Right atrium auricular region (tissue), 2 donors: ENCODE measurements around the gene TMEM59. TPM values are rescaled to one million over a fixed set of nuclear protein-coding genes. Genes with fewer than 3 reads are reported as not detected.

Source experiments
- DNase-seq: peaks from one replicate; pipeline ENCODE4 v3.0.0-alpha.2; 2019; ENCODE audit warnings: low spot score
- H3K27ac ChIP-seq, 2 donors: fragments of 200-600 bp; sonication (generic); 1 replicate in 1 of 2; 2 replicates in 1 of 2; pipeline ENCODE4 v1.5.1; 2016 to 2019
- H3K27me3 ChIP-seq, 2 donors: fragments of 200-600 bp; sonication (generic); one replicate each; pipeline versions ENCODE4 v1.5.1 to v1.6.0; 2017 to 2019
- H3K36me3 ChIP-seq: fragments of 200-600 bp; sonication (generic); one replicate; pipeline ENCODE4 v1.5.1; 2016
- H3K4me1 ChIP-seq, 2 donors: fragments of 200-600 bp; sonication (generic); one replicate each; pipeline versions ENCODE4 v1.5.1 to v1.6.0; 2017 to 2019
- H3K4me3 ChIP-seq, 2 donors: fragments of 200-600 bp; sonication (generic); 1 replicate in 1 of 2; 2 replicates in 1 of 2; pipeline ENCODE4 v1.5.1; 2017 to 2019; ENCODE audit warnings: mild to moderate bottlenecking in 1 of 2, moderate library complexity in 1 of 2
- H3K9me3 ChIP-seq, 2 donors: fragments of 200-600 bp; sonication (generic); one replicate each; pipeline ENCODE4 v1.5.1; 2019
- CTCF ChIP-seq, 2 donors: fragments of 200-600 bp; sonication (generic); IDR thresholded peaks; one replicate each; pipeline ENCODE4 v1.5.1; 2019; ENCODE audit warnings: antibody characterized with exemption in 2 of 2
- total RNA-seq, 2 donors: library from RNA; depleted of rRNA; stranded (reverse); fragments of >200 nt; gene quantifications; one replicate each; pipeline ENCODE4 v1.1.0, GENCODE V29; 2016

The TMEM59 gene
- total RNA-seq, 2 donors from 2014 or later, result 277 to 390 TPM

- Histone ChIP-seq H3K9me3 (no peaks in the 10 kb centered on the region), H3K27me3 (no peaks in the 10 kb centered on the region), H3K4me3 (no peak overlapping the region), H3K4me1 (no peaks in the 10 kb centered on the region), H3K27ac (no peak overlapping the region), H3K36me3 (no peaks in the 10 kb centered on the region)
- DNase-seq, result peak; percentile 38
- TF ChIP-seq CTCF (IDR thresholded peaks at IDR 0.05), result no peak
These were observed 40.1 kb downstream of the TMEM59 start for GRCh38 chr1:54012863-54013262.

GRCh38 chr1:54012008-54012325 is 41.0 kb downstream of the TMEM59 start:
- H3K27ac ChIP-seq, result no peak overlapping the region
- TF ChIP-seq CTCF (IDR thresholded peaks at IDR 0.05), result no peak
- DNase-seq, result peak; percentile 40
- H3K4me1 ChIP-seq, result no peaks in the 10 kb centered on the region
- no peaks in the 10 kb centered on the region for H3K9me3 ChIP-seq
- H3K36me3 ChIP-seq, result no peaks in the 10 kb centered on the region
- H3K27me3 ChIP-seq, result no peaks in the 10 kb centered on the region
- H3K4me3 ChIP-seq, result no peak overlapping the region

DNA sequence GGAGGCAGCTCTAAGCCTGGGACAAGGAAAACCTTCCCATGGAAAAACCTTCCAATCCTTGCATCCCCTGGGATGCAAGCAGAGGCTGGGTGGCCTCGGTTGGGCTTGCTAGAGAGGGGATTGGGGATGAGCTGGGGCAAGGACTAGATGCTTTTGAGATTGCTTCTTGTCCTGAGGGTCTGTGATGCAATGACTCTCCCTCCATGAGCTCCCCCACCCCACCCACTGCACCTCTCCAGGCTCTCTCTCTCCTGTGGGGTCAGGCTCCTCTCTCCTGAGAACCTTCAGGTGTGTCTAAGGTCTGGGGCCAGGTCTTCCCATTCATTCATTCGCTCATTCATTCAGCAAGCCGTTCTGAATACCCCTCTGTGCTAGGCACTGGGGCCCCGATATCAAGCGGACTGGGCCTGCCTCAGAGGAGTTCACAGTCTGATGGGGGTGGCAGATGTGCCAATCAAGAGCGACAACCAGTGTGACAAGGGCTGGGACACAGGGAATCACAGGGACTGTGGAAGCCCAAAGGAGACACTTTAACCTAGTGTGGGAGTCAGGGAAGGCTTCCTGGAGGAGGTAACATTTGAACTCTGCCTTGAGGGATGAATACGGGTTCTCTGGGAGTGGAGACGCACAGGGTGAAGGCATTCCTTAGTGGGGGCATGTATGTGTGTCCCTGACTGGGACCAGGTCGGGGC is 41.5 kb downstream of the TMEM59 start:
- no peaks in the 10 kb centered on the region for H3K4me1 ChIP-seq
- H3K27ac ChIP-seq, result no peak overlapping the region
- no peaks in the 10 kb centered on the region for H3K36me3 ChIP-seq
- H3K27me3 ChIP-seq, result no peaks in the 10 kb centered on the region
- no peaks in the 10 kb centered on the region for H3K9me3 ChIP-seq
- no peak overlapping the region for H3K4me3 ChIP-seq
- TF ChIP-seq CTCF (IDR thresholded peaks at IDR 0.05), result no peak
- DNase-seq, result peak; percentile 11

- Histone ChIP-seq H3K36me3 (no peaks in the 10 kb centered on the region), H3K27me3 (no peaks in the 10 kb centered on the region), H3K4me1 (no peaks in the 10 kb centered on the region), H3K4me3 (no peak overlapping the region), H3K27ac (no peak overlapping the region), H3K9me3 (no peaks in the 10 kb centered on the region)
- peak; percentile 46 for DNase-seq
- TF ChIP-seq CTCF (IDR thresholded peaks at IDR 0.05), result no peak
These were observed 42.4 kb downstream of the TMEM59 start for GRCh38 chr1:54010415-54011117.

- no peak for TF ChIP-seq CTCF (IDR thresholded peaks at IDR 0.05)
- H3K4me1 ChIP-seq, result no peaks in the 10 kb centered on the region
- no peaks in the 10 kb centered on the region for H3K27me3 ChIP-seq
- peak; percentile 1 for DNase-seq
- H3K4me3 ChIP-seq, result no peak overlapping the region
- H3K36me3 ChIP-seq, result no peaks in the 10 kb centered on the region
- H3K27ac ChIP-seq, result no peak overlapping the region
- H3K9me3 ChIP-seq, result no peaks in the 10 kb centered on the region
These were observed 43.6 kb downstream of the TMEM59 start for GRCh38 chr1:54009406-54009805.
